Neural cell (in vitro differentiated cells): ENCODE results near the gene NLRC3.

Experiments used
- CTCF ChIP-seq: fragments of 450-650 bp; IDR thresholded peaks from 2 replicates; pipeline ENCODE4 v1.5.1; 2014; ENCODE audit warnings: antibody characterized with exemption, mild to moderate bottlenecking, moderate library complexity; ENCODE audit not compliant: poor library complexity, severe bottlenecking
- EP300 ChIP-seq: fragments of 450-650 bp; conservative IDR thresholded peaks from 2 replicates; pipeline ENCODE4 v1.6.1; 2014; ENCODE audit warnings: antibody characterized with exemption, mild to moderate bottlenecking, moderate library complexity; ENCODE audit not compliant: poor library complexity, severe bottlenecking
- EZH2 ChIP-seq: fragments of 200-600, 300-800 bp; shearing (Covaris generic), sonication (generic); IDR thresholded peaks from 2 replicates; pipeline ENCODE4 v1.6.1; 2014; ENCODE audit warnings: antibody characterized with exemption, low read length, borderline replicate concordance, mild to moderate bottlenecking; ENCODE audit not compliant: insufficient read depth, poor library complexity, severe bottlenecking
- POLR2AphosphoS5 ChIP-seq: IDR thresholded peaks from 2 replicates; pipeline ENCODE4 v1.6.1; 2012
- SMC3 ChIP-seq: fragments of 450-650 bp; conservative IDR thresholded peaks from 2 replicates; pipeline ENCODE4 v1.6.1; 2014; ENCODE audit warnings: antibody characterized with exemption, mild to moderate bottlenecking, moderate library complexity; ENCODE audit not compliant: poor library complexity

- TF ChIP-seq CTCF (no peak), EZH2 (no peak), EP300 (no peak), SMC3 (no peak), POLR2AphosphoS5 (no peak)
Observed at GRCh38 chr16:3511286-3512180, 65.7 kb downstream of the NLRC3 start.
